Esophagus squamous epithelium (tissue), 4 donors: Measurements from ENCODE around the gene ZC3H13.

Experiments used
- CTCF ChIP-seq, 6 experiments: fragments of 450-650 bp in 4 of 6; fragments of 200-600 bp in 2 of 6; sonication (generic) in 2 of 6; IDR thresholded peaks; one replicate each; pipeline ENCODE4 v1.5.1; 2016 to 2019; ENCODE audit warnings: antibody characterized with exemption in 6 of 6, mild to moderate bottlenecking in 4 of 6, moderate library complexity in 4 of 6
- POLR2A ChIP-seq, 4 donors: fragments of 450-650 bp; IDR thresholded peaks; one replicate each; pipeline ENCODE4 v1.6.1; 2017; ENCODE audit warnings: antibody characterized with exemption in 4 of 4, mild to moderate bottlenecking in 4 of 4, moderate library complexity in 3 of 4

DNA sequence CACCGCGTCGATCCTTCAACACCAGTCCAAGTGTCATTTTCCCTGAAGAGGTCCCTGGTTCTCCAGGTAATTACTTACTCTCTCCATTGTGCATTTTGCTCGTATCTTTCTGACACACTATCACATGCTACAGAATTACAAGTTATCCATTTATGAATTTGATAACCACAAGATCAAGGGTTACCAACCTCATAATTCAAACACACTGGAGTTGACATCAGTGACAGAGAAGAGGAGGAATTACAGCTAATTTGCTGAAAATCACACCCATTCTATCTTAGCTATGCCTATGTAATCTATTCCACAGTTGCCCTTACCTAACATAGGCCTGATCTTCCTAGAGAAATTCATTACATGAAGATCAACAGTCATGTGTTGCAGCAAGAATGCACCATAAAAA lies 14.2 kb downstream of the ZC3H13 start:
- TF ChIP-seq CTCF (IDR thresholded peaks at IDR 0.05) (no peak), POLR2A (IDR thresholded peaks at IDR 0.05) (no peak)
